HG02588 (cell line): ENCODE data around the gene CBFB.

Experiments used
- ATAC-seq: cut with Tn5 transposase; IDR thresholded peaks from one replicate; pipeline ENCODE4 v1.9.1; 2021; ENCODE audit warnings: mild to moderate bottlenecking, moderate library complexity; ENCODE audit not compliant: unreplicated experiment

The CBFB gene

DNA sequence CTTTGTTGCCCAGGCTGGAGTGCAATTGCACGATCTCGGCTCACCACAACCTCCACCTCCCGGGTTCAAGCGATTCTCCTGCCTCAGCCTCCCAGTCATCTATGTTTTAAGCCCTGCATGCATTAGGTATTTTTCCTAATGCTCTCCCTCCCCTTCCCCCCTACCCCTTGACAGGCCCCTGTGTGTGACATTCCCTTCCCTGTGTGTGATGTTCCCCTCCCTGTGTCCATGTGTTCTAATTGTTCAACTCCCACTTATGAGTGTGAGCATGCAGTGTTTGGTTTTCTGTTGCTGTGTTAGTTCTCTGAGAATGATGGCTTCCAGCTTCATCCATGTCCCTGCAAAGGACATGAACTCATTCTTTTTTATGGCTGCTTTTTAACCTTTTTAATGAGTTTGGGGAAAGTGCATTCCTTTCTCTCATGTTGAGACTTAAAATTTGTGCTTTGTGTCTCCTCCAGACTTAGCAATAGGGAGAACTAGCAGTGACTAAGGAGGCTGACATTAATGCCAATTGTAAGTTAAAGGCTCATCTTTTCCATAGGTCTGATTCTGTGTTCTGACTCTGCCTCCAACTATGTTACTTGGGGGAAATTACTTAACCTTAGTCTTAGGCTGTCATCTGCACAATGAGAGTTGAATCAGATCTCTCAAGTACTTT lies 63.1 kb downstream of the CBFB start:
- no peak for ATAC-seq

DNA sequence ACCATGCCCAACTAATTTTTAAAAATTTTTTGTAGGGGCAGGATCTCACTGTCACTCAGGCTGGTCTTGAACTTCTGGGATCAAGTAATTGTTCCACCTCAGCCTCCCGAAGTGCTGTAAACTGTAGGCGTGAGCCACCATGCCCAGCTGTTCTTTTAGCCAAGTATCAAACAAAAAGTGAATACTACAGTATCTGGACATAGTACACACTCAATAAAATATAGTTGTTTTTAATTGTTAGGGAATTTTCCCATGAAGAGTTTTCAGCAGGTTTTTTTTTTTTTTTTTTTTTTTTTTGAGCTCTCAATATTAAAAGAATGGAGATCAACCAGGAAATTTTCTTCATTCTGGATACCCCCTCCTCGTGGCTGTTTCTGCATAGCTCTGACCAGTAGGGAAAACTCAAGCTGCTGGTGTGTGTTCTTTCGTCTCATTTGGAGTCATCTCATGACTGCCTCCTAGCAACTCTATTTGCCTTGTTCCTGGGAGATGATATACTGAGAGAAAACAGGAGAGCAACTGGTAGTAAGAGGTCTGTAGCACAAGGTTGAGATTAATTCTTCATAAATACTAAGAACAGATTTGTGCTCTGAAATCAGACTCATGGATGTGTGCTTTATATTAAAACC lies 64.3 kb downstream of the CBFB start:
- ATAC-seq = no peak

DNA sequence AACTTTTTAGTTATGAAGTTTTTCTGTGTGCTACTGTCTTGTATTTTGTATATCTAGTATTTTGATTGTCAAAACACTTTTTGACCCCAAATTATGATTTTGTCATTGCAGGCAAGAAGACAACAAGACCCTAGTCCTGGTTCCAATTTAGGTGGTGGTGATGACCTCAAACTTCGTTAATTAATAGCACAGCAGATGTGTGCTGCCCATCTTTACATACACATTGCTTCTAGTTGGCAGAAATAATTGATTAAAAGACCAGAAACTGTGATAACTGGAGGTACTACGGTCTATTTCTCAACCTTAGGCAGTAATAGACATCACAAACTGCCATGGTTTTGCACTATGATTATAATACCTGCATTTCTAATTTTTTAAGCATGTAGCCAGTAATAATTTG lies 69.7 kb downstream of the CBFB start:
- no peak for ATAC-seq

DNA sequence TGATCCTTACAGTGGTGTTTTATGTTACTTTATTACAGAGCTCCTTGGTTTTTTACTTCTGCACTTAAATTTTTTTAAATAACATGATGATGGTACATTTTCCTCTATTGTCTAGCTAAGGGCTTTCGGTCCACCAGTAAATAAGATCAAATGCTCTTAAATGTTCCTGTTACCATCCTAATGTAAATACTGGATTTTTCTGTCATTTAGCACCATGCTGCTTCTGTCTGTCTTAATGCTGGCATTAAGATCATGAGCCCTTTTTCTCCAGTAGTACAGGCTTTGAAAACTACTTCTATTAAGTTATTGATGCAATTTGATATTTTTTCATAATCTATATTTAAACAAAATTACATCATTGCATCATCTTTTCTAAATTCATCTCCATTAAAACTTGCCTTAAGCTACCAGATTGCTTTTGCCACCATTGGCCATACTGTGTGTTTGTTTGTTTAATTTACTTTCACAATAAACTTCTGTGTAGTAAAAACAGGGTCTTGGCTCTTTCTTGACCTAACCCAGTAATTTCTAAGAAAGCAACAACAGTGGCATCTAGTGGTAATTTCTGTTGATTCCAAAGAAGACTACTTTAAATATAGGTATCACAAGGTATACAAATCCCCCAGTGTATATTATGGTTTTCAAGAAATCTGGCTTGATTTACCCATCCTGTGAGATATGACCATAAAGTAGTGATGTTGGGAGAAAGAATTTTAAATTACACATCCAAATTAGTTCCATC lies 71.8 kb downstream of the CBFB start:
- no peak for ATAC-seq

DNA sequence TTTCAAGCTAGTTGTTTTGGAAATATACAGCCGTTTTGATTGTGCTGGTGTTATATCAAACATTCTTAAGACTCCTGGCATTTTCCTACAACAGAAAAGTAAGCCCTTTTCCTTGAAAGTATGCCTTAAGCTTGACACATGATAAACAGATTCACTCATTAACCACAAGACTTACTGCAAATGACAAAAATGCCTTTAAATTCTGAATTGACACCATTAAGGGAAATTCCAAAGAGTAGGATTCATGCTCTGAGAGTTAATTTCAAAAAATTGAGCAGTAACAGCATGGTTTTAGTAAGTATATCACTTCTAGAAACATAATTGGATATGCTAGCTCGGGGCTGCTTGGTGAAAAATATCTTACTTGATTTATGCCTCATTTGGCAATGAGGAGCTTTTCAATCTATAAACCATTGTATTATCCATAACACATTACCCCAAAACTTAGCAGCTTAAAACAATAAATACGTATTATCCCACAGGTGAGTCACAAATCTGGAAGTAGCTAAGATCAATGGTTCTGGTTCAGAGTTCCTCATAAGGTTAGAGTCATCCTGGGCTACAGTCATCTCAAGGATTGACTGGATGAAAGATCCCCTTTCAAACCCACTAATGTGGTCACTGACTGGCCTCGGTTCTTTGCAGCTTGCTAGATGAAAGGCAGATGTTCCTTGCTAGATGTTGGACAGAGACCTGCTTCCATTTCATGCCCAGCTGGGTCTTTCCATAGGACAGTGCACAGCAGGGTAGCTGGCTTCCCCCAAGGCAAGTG lies 72.5 kb downstream of the CBFB start:
- ATAC-seq = no peak

DNA sequence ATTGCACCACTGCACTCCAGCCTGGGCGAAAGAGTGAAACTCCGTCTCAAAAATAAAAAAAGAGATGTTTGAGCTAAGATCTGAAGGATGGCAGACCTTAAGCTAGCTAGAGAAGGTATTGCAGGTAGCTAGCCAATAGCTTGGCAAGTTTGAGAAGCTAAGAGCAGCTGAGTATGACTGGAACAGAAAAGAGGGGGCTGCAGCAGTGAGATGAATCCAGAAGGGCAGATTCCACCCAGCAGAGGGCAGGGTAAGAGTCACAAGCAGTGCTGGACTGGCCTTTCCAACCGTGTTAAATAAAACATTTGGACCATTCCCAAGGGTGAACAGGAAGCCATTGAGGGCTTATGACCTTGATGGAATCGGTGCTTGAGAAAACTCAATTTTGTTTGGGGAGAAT lies 75.1 kb downstream of the CBFB start:
- ATAC-seq = no peak

DNA sequence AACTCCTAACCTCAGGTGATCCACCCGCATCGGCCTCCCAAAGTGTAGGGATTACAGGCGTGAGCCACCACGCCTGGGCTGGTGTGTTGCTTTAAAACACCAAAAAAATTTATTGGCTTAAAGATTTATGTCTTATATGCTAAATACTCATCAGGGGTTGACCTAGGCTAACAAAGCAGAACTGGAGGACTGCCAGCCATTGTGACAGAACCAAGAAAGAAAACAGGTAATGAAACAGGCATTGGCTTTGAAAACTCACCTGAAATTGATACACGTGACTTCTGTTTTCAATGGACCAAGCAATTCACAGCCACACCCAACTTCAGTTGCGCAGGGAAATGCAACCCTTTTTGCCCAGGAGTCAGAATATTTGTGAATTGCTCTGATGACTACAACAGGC lies 75.9 kb downstream of the CBFB start:
- no peak for ATAC-seq

DNA sequence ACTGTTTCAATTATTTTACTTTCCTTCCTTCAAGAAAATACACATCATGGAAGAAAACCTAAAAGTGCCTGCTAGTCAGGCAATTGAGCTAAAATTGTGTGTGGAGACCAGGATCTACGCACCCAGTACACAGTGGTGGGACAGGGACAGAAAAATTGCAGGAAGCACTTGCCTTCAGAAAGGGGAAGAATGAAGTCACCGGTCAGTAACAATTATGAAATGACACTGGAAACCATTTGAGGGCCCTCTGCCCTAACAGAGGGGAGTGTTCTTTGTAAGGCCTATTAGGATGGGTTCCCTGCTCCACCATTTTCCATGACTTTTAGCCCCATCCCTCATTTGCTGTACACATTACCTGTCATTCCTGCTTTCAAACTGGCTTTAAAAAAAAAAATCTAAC lies 76.3 kb downstream of the CBFB start:
- no peak for ATAC-seq

DNA sequence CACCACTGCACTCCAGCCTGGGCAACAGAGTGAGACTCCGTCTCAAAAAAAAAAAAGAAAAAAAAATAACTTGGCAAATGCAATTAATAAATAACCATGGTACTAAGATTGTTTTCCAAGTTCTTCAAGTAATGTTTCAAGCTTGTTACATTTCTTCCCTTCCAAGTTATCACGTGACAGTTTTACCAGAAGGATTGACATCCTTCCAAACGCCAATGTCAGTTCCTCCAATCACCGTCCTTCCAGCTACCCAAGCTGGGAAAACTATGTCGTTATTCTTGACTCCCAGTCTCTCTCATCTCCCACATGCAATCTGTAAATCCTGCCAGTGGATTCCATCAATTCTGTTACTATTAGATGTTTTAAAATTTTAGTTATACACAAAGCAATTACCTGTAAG lies 76.9 kb downstream of the CBFB start:
- ATAC-seq = no peak

DNA sequence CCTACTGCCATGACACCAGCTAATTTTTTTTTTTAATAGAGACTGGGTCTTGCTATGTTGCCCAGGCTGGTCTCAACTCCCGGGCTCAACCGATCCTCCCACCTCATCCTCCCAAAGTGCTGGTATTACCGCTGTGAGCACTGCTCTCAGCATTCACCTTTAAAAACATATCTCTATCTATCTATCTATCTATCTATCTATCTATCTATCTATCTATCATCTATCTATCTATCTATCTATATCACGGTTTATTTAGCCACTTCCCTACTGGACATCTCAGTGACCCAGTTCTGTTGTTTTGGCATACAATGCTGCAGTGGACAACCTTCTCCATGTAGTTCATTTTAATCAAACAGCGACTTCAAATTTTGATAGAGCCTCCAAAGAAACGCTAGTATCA lies 79.5 kb downstream of the CBFB start:
- no peak for ATAC-seq

DNA sequence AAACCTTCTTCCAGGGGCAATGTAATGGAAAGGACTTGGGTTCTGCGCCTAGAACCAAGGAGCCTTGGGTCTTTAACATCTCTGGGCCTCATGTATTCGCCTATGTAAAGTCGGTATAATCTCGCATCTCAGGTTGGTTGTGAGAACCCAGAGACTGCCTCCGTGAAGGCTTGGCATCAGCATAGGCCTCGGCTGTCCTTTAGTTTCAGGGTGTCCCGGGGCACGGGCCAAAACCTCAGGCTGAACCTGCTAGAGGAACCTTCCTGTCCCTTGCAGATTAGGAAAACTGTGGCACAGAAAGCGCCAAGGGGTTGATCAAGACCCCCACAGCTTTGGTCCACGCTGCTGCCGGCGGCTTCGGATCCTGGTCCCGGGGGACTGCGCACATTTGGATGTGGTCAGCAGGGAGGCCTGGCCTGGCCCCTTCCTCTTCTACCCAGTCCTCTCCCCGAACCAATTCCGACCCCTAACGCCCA lies 80.0 kb downstream of the CBFB start:
- ATAC-seq = no peak

DNA sequence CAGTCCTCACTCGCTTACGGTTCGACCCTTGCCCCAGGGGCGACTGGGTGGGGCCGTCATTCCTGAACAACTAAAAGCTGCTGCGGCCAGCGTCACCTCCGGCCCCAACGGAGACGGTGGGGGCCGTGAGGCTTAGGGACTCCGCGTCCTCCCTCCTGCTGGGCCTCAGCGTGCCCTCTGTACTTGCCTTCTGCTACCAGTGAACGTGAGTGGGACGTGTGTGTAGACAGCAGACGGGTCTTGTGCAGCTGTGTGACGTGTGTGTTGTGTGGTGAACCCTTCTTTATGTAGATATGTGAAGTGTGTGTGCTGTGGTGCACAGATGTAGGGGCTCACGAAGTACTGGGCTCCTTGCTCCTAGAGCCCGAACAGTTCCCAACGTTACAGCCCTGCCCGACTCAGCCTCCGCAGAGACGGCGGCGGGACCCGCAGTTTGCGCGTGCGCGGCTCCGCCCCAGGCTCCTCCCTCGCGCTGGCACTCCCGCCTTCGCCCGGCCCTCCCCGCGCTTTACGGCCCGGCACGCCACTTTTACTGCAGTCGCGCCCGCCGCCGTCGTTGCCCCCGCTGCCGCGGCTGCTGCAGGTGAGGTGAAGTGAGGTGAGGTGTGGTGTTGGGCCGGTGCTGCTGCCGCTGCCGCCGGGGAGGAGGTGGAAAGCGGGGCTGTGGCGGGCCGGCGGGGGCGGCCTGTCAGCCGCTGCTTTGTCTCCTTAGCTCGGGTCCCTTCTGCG lies 80.6 kb downstream of the CBFB start, which contains the start of gene PHAF1:
Gene PHAF1, plus strand, starts transcription at position 535 of the 729 bp plus-strand sequence. CDS start 235 bp downstream, outside the sequence.
- ATAC-seq = peak; percentile 89

DNA sequence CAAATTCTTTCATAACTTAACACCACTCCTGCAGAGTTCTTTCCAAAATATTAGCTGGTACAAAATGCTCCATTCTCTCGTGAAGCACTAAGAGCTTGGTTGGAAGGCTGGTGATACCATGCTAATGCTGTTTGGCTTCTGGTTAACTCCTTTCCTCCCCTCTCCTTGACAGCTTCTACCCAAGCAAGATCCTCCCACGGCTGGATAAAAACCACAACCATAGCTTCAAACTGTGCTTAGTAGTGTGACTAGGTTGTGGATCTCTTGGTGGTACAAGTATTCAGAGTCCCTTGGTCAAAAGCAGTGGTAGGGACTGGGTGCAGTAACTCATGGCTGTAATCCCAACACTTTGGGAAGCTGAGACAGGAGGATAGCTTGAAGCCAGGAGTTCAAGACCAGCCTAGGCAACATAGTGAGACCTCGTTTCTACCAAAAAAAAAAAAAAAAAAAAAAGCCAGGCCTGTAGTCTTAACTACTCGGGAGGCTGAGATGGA lies 83.0 kb downstream of the CBFB start:
- ATAC-seq = no peak

DNA sequence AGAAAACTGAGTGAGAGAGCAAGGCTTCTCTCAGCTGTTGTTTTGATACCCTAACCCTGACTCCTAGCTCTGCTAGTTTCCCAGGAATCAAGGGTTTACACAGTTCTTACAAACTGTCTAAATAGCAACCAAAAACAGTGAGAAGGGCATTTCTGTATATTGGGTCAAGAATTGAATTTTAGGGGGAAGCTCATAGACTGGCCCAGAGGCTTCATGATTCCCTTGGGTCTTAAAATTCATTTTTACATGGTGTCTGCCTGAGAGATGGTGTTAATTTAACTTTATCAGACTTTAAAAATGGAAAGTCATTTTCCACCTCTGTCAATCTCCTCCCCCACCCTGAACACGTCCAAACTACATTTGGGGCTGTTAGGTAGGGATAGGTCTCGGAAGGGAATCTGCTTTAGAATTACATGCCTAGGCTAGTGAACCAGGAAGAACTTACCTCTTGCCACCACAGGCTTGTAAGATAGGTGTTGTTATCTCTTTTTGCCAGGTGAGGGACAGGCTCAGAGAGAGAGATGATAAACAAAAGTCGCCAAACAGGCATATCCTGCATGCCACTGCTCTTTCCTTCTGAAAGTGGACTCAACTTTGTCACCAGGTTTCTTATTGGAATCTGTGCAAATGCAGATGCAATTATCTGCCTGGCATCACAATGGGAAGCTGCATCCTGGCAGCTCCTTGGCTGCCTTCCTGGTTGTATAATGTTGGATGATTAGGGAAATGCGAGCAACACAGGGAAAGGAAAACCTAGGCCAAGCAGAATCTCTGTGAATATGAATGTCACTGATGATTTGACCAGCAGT lies 83.8 kb downstream of the CBFB start:
- no peak for ATAC-seq

DNA sequence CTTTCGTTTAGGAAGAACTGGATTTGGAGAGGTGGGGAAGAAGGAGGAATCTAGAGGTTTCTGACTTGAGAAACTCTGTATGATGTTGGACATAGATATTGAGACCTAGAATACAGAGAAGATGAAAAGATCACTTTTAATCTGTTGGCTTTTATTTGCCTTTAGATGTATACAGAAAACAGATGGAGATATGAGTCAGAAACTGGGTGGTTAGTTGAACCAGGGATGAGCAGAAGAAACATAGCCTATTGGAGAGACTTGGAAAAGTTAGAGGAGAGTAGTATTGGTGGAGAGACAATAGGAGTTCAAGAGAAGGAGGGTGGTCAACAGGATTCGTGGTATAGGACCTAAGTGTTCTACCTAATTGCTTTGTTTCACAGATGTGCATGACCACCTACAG lies 85.8 kb downstream of the CBFB start:
- no peak for ATAC-seq

DNA sequence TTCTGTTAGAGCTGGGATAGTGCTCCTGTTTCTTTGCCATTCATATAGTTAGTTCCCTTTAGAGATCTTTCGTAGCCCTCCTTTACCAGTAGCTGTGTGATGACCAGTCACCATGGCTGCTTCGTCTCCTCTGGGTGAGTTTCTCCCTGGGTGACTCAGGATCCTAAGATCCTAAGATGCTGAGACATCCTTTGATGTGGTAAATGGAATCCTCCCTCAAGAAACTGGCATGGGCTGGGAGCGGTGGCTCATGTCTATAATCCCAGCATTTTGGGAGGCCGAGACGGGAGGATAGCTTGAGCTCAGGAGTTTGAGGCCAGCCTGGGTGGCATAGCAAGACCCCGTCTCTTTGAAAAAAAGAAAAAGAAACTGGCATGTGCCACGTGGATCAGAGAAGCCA lies 86.7 kb downstream of the CBFB start:
- ATAC-seq = no peak

DNA sequence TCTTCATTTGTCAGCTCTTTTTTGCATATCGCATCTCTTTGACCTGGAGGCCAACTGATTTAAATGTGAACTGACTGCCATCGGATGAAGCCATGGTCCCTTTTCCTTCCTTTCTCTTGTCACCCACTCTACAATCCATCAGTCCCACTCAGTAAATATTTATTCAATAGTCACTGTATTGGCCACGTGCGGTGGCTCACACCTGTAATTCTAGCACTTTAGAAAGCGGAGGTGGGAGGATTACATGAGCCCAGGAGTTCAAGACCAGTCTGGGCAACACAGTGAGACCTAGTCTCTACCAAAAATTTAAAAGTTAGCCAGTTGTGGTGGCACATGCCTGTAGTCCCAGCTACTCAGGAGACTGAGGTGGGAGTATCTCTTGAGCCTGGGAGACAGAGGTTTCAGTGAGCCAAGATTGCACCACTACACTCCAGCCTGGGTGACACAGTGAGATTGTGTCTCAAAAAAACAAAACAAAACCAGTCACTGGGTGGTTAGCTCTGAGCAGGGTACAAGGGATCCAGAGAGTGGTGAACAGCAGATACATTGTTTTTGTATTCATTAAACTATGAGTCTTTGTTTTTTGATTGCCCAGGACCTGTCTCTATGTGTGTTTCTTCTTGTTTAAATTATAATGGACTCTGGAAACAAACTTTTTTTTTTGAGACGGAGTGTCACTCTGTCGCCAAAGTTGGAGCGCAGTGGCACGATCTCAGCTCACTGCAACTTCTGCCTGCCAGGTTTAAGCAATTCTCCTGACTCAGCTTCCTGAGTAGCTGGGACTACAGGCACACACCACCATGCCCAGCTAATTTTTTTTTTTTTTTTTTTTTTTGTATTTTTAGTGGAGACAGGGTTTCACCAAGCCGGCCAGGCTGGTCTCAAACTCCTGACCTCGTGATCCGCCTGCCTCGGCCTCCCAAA lies 87.7 kb downstream of the CBFB start:
- ATAC-seq = no peak

DNA sequence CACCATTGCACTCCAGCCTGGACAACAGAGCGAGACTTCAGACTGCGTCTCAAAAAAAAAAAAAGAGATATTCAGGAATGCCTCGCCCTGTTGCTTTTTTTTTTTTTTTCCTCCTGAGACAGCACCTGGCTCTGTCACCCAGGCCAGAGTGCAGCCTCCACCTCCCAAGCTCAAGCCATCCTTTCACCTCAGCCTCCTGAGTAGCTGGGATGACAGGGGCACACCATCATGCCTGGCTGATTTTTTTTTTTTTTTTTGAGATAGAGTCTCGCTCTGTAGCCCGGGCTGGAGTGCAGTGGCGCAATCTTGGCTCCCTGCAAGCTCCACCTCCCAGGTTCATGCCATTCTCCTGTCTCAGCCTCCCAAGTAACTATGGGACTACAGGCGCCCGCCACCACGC lies 88.8 kb downstream of the CBFB start:
- no peak for ATAC-seq

DNA sequence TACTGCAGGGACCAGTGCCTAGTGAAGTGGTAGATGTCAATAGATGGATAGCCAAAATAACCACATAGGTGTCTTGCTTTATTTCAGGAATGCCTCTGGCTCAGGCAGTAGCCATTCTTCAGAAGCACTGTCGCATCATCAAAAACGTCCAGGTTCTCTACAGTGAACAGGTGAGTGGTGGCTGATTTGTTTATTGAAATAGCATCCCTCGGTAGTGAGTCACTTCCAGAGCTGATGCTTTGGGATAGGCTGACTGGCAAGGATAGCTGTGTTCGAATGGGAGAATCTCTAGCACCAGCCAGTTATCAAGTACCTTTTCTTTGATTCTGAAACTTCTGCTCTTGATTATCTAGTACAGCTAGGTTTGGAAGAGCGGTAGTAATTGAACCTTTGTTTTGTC lies 91.1 kb downstream of the CBFB start:
- ATAC-seq = no peak
